ENCODE measurements around the gene RRP1.
"Not testable (repeated sequence)": the region's sequence is repeated elsewhere in the genome, so short reads cannot be mapped to it uniquely, and the experiment has no call there.

Gene RRP1

DNA sequence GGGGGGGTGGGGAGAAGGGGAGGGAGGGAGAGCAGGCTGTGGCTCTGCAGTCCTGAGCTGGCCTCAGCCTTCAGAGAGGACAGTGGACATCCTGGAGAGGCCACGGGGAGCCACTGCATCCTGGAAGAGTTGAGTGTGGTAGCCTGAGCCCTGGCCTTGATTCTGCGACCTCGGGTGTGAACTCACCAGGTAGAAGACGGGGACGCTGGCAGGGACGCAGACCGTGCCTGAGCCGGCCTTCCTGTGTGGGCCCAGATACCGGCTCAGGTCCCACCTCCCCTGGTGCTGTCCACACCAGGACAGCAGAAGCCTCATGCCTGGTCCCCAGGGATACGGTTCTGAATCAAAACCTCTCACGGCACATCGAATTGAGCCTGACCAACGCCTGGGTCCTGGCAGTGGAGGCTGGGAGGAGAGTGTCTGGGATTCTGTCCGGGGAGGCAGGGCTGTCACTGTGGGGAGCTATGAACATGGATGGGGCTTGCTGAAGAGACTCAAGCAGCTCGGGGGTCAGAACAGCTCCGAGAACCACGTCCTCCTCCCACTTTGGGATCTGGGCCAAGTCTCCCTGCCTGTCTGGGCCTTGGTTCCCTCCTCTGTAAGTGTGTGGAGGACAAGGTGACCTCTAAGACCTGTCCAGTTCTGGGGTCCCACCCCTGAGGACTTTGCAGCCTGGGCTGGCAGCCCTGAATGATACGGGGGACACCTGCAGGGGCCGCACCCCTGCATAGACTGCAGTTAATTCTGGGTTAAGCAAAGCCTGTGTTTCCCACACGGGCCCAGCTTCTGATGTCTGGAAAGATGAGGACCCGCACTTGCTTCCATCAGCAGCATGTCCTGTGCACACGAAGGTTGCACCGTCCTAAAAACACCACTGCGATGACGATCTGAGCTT is 30.4 kb downstream of the RRP1 start:
- no peak for DNase-seq

DNA sequence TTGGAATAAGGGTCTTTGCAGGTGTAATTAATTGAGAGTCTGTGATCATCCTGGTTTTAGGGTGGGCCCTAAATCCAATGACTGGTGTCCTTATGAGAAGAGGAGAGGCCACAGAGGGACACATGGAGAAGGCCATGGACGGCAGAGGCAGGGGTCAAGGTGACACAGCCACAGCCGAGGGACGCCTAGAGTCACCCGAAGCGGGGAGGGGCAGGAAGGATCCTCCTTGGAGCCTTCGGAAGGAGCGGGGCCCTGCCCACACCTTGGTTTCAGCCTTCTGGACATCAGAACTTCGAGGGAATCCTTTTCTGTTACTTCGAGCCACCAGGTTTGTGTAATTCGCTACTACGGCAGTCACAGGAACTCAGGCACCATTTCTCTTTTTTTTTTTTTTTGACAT is 31.1 kb downstream of the RRP1 start:
- DNase-seq, result no peak

DNA sequence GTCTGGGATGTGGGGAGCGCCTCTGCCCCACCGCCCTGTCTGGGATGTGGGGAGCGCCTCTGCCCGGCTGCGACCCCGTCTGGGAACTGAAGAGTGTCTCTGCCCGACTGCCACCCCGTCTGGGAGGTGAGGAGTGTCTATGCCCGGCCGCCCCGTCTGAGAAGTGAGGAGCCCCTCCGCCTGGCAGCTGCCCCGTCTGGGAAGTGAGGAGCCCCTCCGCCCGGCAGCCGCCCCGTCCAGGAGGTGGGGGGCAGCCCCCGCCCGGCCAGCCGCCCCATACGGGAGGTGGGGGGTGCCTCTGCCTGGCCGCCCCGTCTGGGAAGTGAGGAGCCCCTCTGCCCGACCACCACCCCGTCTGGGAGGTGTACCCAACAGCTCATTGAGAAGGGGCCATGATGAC is 32.8 kb downstream of the RRP1 start:
- DNase-seq, result not testable (repeated sequence)

DNA sequence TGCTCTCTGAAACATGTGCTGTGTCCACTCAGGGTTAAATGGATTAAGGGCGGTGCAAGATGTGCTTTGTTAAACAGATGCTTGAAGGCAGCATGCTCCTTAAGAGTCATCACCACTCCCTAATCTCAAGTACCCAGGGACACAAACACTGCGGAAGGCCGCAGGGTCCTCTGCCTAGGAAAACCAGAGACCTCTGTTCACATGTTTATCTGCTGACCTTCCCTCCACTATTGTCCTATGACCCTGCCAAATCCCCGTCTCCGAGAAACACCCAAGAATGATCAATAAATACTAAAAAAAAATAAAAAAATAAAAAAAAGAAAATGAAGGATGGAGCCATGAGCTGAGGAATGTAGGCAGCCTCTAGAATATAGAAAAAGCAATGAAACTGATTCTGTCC is 33.4 kb downstream of the RRP1 start:
- not testable (repeated sequence) for DNase-seq

DNA sequence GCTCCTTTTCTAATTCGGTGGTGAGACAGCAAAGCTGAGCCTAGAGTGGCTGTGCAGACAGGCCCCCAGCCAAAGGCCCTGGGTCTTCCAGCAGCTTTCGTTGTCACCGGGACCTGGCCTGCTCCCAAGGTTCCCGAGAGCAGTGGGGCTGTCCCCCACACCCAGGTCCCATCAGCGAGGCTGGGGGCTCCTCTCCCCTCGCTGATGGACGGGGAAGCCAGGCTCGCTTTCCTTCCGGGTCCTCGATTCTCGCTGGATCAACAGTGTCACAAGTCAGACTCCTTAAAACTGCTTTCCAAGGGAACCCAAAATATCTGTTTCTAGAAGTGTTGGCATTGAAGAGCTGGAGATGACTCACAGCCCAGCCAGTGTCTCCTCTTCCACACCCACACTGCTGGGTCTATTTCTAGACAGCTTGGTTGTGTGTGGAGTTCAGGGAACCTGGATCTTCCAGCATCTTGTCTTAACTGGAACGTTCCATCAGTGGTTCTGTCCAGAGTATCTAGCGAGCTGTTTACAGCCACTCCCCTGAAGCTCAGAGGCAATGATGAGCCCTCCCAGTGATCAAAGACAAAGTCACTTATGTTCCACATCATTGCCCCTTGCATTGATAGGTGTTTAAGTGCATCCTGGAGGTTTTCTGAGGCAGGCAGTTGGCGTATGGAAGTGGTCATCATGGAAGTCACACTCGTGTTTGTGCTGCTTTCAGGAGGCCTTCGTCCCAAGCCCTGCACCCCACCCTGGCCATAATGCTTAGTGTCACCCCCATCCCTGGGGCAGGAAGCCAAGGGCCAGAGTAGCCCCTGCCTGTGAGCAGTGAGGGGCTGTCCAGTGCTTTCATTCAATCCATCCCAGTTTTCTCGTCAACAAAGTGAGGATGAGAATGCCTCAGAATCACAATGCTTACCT is 35.2 kb downstream of the RRP1 start:
- DNase-seq, result no peak

DNA sequence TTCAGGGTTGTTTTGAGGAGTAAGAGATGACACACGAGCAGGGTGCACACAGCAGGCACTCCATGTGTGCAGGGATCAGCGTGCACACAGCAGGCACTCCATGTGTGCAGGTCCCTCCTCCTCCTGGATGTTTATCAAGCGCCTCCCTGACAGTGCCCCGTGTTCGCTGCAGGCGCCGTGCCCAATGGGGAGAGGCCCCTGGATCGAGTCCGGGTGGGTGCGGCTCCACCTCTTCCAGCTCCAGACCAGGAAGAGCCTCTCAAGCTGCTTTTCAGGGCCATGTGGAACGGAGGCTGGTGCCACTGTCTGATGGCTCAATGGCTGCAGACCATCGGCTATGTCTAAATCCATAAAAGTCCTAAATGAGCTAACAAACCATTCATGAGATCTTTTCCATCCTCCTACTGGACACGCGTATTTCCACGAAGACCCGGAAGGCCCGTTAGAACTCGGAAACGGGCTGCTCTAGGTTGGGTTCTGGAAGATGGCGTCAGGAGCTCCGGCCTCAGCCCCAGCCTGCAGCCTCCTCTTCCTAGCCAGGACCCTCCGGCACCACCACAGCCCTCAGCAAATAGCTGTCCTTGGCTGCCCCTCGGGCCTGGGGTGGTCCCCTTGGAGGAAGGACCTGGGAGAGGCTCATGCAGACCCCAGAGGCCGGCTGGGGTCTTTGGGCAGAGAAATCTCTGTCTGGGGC is 36.0 kb downstream of the RRP1 start:
- DNase-seq, result no peak

DNA sequence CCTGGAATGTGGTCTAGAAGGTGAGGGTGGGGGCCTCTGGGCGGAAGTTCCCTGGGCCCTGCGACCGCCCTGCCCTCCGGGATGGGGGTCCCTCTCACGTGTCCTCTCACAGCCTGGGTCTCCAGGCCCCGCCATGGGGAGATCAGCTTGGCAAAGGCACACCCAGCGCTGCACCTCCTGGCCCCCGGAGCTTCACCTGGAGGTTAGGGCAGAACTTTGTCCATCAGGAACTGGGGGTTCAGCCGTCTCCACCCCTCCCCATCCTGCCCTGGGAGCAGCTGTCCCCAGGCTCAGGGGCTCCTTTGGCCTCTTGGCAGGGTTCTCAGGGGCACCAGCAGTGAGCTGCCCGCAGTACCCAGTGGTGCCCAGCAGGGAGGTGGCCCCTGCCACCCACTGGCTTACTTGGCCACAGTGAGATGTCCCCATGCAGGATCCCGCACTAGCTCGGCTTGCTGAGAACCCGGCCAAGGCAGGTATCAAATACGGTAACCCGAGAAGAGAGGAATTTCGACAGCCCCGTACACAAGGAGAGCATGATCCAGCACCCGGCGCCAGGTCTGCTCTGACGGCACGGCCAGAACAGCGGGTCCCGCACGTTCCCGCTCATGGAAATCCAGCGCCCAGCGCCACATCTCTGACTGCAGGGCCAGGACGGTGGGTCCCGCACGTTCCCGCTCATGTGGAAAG is 36.7 kb downstream of the RRP1 start:
- no peak for DNase-seq

DNA sequence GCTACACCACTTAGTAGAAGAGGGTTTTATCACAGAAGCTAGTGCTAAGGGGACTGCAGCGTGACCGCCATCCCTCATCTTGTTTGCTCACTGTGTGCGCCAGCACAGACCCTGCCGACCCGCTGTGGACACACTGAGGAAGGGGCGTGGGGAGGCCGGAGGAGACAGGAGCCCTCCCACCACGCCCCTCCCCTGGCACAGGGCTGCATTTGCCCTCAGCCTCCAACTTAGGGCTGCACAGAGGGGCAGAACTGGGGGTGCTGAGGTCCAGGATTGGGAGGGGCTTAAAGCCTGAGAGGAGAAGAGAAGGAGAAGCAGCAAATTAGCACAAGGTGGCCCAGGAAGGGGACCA is 37.2 kb downstream of the RRP1 start:
- no peak for DNase-seq

DNA sequence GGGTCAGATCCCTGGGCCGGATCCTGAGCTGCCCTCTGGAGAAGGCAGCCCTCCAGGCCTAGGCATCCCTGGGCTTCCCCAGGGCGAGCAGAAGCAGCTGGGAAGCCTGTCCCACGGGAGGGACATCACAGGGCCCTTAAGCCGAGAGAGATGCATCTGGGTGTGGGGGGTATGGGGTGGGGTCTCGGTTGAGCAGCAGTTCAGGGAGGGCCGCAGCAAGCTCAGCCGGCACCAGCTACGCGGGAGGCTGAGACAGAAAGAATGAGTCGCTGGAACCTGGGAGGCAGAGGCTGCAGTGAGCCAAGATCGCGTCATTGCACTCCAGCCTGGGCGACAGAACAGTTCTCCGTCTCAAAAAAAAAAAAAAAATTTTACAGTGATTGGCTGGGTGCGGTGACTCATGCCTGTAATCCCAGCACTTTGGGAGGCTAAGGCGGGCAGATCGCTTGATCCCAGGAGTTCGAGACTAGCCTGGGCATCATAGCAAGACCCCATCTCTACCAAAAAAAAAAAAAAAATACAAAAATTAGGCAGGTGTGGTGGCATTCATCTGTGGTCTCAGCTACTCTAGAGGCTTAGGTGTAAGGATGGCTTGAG is 37.7 kb downstream of the RRP1 start:
- no peak for DNase-seq

DNA sequence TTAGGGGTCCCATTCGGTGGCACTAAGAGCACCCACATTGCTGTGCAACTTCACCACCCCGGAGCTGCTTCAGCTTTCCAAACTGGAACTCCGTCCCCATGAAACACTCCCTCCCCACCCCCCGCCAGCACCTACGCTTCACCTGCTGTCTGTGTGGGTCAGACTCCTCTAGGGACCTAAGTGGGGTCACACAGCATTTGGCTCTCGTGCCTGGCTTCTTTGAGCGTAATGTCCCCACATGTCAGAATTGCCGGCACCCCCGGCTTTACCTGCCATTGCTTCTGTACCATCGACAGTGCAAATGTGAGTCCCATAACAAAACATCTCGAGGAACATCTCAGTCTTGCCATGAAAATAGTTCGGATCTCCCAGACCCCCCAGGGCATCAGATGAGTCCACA is 39.8 kb downstream of the RRP1 start:
- DNase-seq, result no peak

DNA sequence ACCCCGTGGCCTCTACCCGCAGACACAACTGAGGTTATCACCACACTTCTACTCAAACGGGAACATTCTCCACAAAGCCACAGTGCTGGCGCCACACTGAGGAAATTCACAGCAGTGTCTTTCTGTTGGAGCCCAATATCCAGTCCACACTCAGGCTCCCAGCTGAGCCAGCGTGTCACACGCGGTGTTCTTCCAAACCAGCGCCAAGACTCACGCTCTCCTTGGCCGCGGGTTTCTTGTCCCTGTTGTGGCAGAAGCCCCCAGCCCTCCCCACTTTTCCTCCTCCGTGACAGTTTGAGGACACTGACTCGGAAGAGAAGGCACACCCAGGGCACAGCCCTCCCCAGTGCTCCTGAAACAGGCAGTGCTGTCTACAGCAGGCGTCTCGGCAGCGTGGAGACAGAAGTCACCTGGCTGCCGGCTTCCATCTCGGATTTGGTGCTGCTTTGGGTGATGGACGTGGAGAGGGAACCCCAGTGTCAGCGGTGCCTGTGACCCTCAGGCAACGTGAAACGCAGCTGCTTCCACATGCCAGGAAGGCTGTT is 40.3 kb downstream of the RRP1 start:
- no peak for DNase-seq

DNA sequence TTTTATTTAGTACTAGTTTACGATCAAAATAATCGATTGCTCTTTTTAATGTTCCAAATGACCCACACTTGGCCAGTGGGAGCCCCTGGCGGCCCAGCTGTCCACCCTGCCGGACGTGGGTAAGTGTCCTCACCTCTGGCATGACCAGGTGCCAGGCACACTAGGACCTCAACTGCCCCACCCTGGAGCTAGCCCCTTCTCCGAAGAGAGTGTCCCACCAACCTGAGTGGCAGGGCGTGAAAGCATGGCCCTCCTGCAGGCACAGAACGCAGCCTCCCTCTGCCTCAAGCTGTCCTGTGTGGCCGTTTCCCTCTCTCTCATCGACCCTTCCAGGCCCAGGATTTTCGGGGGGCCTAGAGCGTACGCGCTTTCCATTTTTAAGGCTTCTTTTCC is 42.8 kb downstream of the RRP1 start:
- no peak for DNase-seq

DNA sequence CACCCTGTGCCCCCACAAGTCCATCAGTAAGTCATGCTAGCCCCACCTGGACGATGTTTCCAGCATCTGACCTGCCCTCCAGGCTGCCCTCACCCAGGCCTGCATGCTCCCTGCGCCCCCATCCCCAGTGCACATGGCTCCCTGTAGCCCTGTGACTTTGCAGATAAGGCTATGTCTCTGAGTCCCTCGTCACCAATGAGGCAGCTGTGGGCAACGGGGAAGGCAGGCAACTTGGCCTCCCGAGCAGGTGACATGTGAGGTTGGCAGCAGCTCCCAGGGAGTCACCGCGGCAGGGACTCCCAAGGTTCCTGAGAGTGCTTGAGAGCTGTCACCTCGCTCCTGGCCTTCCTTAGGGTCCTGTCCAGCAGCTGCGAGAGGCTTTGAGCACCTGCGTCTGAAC is 43.3 kb downstream of the RRP1 start:
- DNase-seq, result no peak

DNA sequence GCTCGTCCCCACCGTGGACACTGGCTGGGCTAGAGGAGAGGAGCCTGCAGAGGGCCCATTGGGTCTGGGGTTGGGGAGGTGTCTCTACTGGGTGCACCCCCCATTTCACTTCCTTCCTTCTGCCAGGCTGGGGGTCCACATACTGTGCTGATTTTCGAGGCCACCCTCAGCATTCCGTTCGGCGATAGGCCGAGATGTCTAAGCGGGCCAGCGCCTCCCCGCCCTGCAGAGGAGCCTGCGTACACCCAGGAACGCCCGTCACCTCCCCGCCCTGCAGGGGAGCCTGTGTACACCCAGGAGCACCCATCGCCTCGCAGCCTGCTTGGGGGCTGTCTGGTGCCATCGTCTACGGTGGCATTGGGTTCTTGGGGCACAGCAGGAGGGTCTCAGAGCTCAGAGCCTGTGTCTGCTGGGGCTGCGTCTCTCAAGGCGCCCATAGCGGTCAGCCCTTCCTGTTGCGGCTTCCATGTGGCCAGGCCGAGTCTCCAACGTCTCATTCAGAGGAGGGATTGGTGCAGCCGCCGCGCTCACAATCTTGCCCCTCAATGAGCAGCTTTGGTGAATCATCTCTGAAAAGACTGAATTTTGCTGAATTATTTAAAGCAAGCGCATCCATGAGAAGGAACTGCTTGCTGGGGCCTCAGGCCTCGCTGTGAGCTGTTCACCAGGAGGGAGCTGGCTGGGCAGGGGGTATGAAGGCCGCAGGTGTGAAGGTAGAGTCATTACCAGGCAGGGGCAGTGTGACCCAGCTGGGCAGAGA is 44.9 kb downstream of the RRP1 start:
- DNase-seq, result no peak

DNA sequence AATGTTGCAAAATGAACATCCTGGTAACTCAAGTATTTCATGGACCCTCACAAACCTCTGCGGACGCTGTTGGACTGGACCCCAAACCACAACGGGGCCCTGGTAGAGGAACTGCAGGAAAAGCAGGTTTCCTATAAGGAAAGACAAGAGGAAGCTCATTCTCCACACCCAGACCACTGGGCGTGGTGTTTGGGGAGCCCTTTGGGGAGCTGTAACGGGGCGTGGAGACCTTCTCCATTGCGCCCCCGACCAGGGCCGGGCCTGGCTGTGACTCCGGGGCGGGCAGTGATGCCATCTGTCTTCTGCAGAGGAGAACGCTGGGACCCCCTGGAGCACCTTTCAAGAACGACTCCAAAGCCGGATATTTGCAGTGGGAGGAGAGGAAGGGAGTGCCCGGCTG is 45.7 kb downstream of the RRP1 start:
- no peak for DNase-seq

DNA sequence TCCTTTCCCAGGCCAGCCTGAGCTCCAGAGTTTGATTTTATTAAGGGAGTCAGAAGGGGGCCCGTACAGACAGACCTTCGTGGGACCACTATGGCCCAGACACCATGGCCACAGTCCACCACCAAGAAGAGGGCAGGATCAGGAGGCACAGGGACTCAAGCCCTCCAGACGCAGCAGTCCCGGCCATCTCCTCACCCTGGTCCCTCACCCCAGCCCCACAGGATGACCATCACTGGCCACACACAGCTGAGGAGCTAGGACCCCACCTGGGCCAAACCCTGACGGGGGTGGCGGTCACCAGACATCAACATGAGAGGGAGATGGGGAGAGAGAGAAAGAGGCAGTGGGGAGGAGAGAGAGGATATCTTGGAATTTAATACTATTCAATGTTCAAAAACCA is 46.5 kb downstream of the RRP1 start:
- no peak for DNase-seq

DNA sequence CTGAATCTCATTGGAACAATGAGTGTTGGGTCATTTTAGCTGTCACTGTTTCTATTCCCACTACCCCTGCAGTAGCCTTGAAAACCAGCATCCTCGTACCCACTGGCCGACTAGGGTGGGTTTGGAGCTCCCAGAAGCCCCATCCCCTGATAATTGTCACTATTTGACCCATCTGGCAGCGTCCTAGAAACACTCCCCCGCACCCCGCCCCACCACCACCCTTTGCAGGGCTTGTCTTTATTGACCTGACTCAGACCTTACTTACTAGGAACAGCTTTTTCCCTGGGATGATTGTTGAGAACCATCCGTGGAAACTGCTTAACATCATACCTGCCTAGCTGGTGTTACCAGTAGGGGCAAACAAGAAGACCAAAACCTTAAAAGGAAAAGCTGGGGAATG is 47.2 kb downstream of the RRP1 start:
- DNase-seq, result no peak

DNA sequence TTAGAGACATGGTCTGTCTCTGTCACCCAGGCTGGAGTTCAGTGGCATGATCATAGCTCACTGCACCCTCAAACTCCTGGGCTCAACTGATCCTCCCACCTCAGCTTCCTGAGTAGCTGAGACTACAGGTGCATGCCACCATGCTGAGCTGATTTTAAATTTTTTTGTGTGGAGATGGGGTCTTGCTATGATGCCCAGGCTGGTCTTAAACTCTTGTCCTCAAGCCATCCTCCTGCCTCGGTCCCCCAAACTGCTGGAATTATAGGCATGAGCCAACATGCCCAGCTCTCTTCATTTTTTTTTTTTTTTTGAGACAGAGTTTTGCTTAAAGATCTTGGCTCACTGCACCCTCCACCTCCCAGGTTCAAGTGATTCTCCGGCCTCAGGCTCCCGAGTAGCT is 50.9 kb downstream of the RRP1 start:
- DNase-seq, result no peak

DNA sequence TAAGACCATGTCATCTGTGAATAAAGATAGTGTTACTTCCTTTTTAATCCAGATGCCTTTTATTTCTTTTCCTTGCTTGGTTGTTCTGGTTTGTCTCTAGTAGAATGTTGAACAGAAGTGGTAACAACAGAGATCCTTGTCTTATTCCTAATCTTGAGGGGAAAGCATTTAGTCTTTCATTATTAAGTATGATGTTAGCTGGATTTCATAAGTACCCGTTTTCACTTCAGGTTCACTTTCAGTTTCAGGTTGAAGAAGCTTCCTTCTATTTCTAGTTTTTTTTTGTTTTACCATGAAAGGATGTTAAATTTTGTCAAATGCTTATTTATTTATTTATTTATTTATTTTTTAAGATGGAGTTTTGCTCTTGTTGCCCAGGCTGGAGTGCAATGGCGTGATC is 53.4 kb downstream of the RRP1 start:
- DNase-seq, result no peak

DNA sequence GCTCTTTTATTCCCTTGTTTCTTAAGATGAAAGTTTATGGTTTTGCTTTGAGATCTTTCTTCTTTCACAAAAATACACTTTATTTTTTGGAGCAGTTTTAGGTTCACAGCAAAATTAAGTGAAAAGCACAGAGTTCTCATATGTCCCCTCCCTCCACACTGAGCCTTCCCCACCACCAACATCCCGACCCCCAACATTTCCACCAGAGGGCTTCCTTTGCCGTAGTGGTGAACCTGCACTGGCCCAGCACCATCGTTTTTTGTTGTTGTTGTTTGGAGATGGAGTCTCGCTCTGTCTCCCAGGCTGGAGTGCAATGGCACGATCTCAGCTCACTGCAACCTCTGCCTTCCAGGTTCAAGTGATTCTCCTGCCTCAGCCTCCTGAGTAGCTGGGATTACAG is 55.5 kb downstream of the RRP1 start:
- not testable (repeated sequence) for DNase-seq

DNA sequence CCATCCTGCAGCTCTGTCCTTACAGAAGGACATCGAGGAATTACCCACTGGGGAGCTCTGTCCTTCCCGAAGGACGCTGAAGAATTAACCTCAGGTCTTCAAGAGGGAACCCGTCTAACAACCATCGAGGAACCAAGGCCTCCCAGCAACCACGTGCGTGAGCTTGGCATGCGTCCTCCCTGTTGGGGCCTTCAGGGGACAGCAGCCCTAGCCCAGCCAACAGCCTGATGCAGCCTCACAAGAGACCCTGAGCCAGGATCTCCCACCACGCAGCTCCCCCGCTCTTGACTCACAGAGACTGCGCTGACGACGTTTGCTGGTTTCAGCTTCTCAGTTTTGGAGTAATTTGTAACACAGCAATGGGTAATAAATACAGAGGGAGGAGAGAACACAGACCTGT is 56.0 kb downstream of the RRP1 start:
- DNase-seq, result no peak

Data from T-helper 9 cell (primary cell).